Upper lobe of right lung (tissue), 1 donor: ENCODE measurements around the gene LNX1. TPM values are rescaled to one million over a fixed set of nuclear protein-coding genes. Genes with fewer than 3 reads are reported as not detected.
"Not testable (repeated sequence)": the region's sequence is repeated elsewhere in the genome, so short reads cannot be mapped to it uniquely, and the experiment has no call there.

Experiments
- ATAC-seq: fragments of 200-7000 bp; cut with Tn5 transposase; one replicate; pipeline ENCODE4 v1.9.1; 2020; ENCODE audit warnings: mild to moderate bottlenecking, moderate library complexity
- DNase-seq: peaks from one replicate; pipeline ENCODE4 v3.0.0-alpha.2; 2020
- H3K27ac ChIP-seq: fragments of 200-600 bp; one replicate; pipeline ENCODE4 v1.8.0; 2022
- H3K27me3 ChIP-seq: fragments of 200-600 bp; one replicate; pipeline ENCODE4 v1.8.0; 2022; ENCODE audit warnings: mild to moderate bottlenecking
- H3K36me3 ChIP-seq: fragments of 200-600 bp; one replicate; pipeline ENCODE4 v1.8.0; 2022
- H3K4me1 ChIP-seq: fragments of 200-600 bp; one replicate; pipeline ENCODE4 v1.8.0; 2022
- H3K4me3 ChIP-seq: fragments of 200-600 bp; one replicate; pipeline ENCODE4 v1.8.0; 2022; ENCODE audit warnings: mild to moderate bottlenecking
- H3K9me3 ChIP-seq: fragments of 200-600 bp; one replicate; pipeline ENCODE4 v1.8.0; 2022
- intact Hi-C: fragments of 100-400 bp; cut with DNase I; formaldehyde crosslinking; loops from one replicate; pipeline ENCODE4 v1.11.0; 2022
- total RNA-seq: library from RNA; stranded (reverse); fragmentation: NEBNext Ultra II Directional; extraction: Animal tissue kit (Norgen Biotek cat#: 25700); gene quantifications from one replicate; pipeline ENCODE4 v1.2.1, GENCODE V29; 2021
- TF ChIP-seq, protein P1 (sequence below): fragments of 200-600 bp; IDR thresholded peaks from one replicate; pipeline ENCODE4 v1.8.0; 2022; ENCODE audit warnings: antibody characterized with exemption
- donor health status: DM: no; HTN: yes; CAD: no; lungs with severe emphysema.

The LNX1 gene
- total RNA-seq, 1 donor from 2014 or later = 6.0 TPM

DNA sequence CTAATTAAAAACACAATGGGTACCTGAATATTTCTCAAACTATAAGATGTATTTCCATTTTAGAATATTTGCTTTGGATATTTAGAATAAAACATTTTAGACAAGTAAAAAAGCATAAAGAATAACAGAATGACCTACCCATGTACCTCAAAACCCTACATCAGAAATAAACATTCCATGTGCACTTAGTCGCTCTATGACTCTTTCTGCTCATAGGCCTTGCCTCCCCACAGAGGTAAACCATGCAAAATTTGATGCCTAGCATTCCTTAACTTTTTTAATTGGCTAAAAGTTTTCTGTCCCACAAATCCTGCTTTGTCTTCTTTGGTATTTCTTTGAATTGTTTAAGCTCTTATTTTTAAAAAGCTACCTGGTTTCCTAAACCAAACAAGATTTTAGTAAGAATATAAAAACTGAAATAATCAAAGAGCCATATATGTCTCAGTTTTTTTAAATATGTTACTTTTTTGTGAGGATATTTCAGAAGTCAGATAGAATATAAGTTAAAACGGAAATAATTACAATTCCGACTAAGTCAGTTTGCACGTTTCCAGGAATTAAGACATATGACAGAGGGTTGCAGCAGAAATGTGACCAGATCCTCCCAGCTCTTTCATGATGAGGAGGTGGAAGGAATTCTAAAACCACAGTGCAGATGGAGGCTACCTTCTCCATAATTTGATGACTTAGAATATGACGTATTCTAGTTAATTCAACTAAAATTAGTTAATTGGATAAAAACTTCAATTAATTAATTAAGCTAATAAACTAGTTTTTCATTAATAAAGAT lies 111.4 kb downstream of the LNX1 start:
- no peaks in the 10 kb centered on the region for H3K9me3 ChIP-seq
- no peaks in the 10 kb centered on the region for H3K4me1 ChIP-seq
- no peak overlapping the region for H3K27ac ChIP-seq
- H3K4me3 ChIP-seq = no peak overlapping the region
- ATAC-seq (no peak), DNase-seq (no peak)
- no peaks in the 10 kb centered on the region for H3K36me3 ChIP-seq
- TF ChIP-seq, protein P1, sequence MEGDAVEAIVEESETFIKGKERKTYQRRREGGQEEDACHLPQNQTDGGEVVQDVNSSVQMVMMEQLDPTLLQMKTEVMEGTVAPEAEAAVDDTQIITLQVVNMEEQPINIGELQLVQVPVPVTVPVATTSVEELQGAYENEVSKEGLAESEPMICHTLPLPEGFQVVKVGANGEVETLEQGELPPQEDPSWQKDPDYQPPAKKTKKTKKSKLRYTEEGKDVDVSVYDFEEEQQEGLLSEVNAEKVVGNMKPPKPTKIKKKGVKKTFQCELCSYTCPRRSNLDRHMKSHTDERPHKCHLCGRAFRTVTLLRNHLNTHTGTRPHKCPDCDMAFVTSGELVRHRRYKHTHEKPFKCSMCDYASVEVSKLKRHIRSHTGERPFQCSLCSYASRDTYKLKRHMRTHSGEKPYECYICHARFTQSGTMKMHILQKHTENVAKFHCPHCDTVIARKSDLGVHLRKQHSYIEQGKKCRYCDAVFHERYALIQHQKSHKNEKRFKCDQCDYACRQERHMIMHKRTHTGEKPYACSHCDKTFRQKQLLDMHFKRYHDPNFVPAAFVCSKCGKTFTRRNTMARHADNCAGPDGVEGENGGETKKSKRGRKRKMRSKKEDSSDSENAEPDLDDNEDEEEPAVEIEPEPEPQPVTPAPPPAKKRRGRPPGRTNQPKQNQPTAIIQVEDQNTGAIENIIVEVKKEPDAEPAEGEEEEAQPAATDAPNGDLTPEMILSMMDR = no peak
- H3K27me3 ChIP-seq = no peaks in the 10 kb centered on the region
- intact Hi-C loops = no loop called here

DNA sequence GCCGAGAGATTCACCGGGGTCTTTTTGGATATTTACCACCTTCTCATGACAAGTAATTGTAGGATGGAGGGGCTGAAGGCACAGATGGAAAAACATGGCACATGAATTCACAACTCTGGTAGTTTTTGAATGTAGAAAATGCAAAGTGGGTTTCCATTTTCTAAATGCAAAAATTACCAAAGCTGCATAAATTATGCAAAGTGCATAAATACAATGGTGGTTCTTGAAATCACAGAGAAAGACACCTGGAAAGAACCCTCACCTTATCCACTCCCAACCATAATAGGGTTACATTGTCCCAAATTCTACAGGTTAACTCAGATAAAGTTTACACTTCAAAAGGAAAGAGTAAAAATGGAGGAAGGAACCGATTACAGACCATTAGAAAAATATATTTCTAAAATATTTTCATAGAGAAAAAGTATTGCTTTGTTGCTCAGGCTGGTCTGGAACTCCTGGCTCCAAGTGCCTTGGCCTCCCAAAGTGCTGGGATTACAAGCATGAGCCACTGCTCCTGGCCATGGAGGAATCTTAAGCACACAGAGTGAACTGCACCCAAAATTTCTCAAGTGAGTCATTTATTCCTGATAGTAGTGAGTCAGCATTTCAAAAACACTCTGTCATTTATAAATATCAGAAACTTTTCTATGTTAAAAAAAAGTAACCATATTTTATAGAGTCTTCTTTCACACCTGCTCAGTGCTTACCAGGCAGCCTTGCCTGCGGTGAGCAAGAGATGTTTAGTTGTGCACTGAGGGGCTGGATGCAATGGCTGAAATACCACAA lies 112.4 kb downstream of the LNX1 start:
- Histone ChIP-seq H3K36me3 (no peaks in the 10 kb centered on the region), H3K9me3 (no peaks in the 10 kb centered on the region), H3K4me3 (no peak overlapping the region), H3K4me1 (no peaks in the 10 kb centered on the region), H3K27ac (no peak overlapping the region), H3K27me3 (no peaks in the 10 kb centered on the region)
- DNase-seq (no peak), ATAC-seq (no peak)
- intact Hi-C loops = no loop called here
- TF ChIP-seq, protein P1 = no peak

DNA sequence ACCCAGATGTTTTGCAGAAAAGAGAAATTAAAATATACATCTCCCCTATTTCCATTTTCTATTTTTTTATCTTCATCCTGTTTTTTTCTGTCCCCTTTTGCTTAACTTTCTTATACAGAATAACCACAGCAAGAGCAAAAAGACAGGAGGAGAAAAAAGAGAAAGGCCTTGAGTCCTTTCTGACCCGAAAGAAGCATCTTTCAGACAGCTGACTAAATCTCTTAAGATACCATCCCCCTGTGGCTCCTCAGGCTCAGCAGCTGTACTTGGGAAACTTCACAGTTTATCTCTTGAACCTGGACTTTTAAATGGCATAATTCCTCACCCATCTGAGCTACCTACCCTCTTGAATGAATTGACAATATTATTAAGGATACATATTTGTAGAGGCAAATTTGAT lies 113.7 kb downstream of the LNX1 start:
- Histone ChIP-seq H3K27ac (no peak overlapping the region), H3K27me3 (no peaks in the 10 kb centered on the region), H3K4me1 (no peaks in the 10 kb centered on the region), H3K36me3 (no peaks in the 10 kb centered on the region), H3K9me3 (no peaks in the 10 kb centered on the region), H3K4me3 (no peak overlapping the region)
- ATAC-seq (no peak), DNase-seq (no peak)
- TF ChIP-seq, protein P1 = no peak
- intact Hi-C loops = no loop called here

DNA sequence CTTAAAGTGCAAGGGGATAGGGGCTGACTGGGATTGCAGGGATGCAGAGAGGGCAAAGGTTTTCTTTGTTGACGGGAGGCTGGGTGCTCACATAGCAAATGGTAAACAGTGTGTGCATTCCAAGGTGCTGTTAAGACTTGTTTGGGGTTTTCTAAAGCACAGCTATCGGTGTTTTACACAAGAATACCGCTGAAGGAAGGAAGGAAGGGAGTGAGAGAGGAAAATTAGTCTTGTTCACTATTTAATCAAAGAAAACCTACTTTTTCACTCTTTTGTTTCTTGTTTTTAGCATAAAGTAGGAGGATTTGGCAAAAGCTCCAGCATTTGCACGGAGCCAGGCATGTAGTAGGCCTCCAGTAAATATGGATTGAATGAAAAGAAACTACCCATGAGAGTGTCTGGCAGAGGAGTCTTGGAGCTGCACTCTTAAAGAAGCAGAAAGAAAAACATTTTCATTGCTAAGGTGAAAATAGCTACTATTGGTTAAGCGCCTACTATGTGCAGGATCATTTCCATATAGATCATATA lies 114.2 kb downstream of the LNX1 start:
- intact Hi-C loops = no loop called here
- no peak overlapping the region for H3K27ac ChIP-seq
- ATAC-seq = no peak

DNA sequence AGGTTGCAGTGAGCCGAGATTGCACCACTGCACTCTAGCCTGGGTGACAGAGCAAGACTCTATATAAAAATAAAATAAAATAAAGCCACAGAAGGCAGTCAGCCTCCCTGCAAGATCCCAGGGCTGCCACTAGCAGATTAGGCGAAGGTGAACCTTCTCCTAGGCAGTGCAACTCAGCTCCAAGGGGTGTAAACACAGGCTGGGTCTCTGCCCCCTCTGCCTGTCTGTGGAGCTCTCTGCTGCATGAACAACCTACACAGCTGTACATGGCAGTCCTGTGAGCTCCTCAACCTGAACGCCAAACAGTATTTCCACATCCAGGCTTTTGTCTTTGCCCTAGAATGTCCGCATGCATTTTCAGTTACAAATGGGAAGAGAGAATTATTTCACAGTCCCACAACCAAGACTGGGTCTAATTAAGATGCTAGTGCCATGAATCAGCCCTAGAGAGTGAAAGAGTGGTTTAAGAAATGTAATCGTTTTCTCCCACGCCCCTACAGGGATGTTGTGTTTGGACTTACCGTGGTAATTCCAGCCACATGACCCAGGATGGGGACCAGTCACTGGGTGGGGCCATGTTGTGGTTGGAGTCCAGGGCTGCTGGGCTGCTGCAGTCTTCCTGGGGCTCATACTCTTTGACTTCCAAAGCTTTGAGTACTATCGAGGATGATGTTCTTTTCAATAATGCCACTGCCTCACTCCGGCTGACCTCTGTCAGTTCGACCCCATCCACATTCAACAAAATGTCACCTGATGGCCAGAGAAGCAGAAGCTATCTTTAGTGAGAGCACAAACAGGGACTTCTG lies 114.9 kb downstream of the LNX1 start:
- TF ChIP-seq, protein P1 = no peak
- Histone ChIP-seq H3K4me3 (no peak overlapping the region), H3K9me3 (no peaks in the 10 kb centered on the region), H3K27ac (no peak overlapping the region), H3K27me3 (no peaks in the 10 kb centered on the region), H3K4me1 (no peaks in the 10 kb centered on the region), H3K36me3 (no peaks in the 10 kb centered on the region)
- DNase-seq (no peak), ATAC-seq (no peak)
- intact Hi-C loops = no loop called here

More for the DNA sequence above, 114.2 kb downstream of the LNX1 start:
- Histone ChIP-seq H3K4me1 (no peaks in the 10 kb centered on the region), H3K4me3 (no peak overlapping the region), H3K27me3 (no peaks in the 10 kb centered on the region), H3K9me3 (no peaks in the 10 kb centered on the region), H3K36me3 (no peaks in the 10 kb centered on the region)
- no peak for DNase-seq
- TF ChIP-seq, protein P1 = no peak

DNA sequence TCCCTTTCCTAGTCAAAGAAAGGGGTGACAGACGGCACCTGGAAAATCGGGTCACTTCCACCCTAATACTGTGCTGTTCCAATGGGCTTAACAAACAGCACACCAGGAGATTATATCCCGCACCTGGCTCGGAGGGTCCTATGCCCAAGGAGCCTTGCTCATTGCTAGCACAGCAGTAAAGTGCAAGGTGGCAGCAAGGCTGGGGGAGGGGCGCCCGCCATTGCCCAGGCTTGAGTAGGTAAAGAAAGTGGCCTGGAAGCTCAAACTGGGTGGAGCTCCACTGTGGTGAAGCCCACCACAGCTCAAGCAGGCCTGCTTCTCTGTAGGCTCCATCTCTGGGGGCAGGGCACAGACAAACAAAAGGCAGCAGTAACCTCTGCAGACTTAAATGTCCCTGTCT lies 124.7 kb downstream of the LNX1 start:
- DNase-seq, H3K4me3 ChIP-seq, H3K27me3 ChIP-seq, ATAC-seq, H3K27ac ChIP-seq, H3K9me3 ChIP-seq, intact Hi-C loops, H3K4me1 ChIP-seq: not testable (repeated sequence)
- H3K36me3 ChIP-seq = peaks cover 14% of the 10 kb centered on the region
